GM13977 (cell line): Measurements from ENCODE around the gene ASTL.

Experiments used
- DNase-seq: peaks from one replicate; pipeline ENCODE4 v3.0.0; 2012; ENCODE audit warnings: low spot score
- in situ Hi-C: fragments of 300-500 bp; cut with MboI; formaldehyde crosslinking; loops from one replicate; pipeline ENCODE4 v1.12.0; 2022; ENCODE audit warnings: low sequenced_read_pairs, low pct_unique_long_range_greater_than_20kb, mixed read lengths, inconsistent platforms; ENCODE audit not compliant: unreplicated experiment
- TF ChIP-seq, protein P1 (sequence below): IDR thresholded peaks from 2 replicates; pipeline ENCODE4 v1.5.1; 2012; ENCODE audit warnings: mild to moderate bottlenecking, control low read depth; ENCODE audit not compliant: insufficient read depth; ENCODE audit errors: extremely low read depth, missing control alignments

The ASTL gene

DNA sequence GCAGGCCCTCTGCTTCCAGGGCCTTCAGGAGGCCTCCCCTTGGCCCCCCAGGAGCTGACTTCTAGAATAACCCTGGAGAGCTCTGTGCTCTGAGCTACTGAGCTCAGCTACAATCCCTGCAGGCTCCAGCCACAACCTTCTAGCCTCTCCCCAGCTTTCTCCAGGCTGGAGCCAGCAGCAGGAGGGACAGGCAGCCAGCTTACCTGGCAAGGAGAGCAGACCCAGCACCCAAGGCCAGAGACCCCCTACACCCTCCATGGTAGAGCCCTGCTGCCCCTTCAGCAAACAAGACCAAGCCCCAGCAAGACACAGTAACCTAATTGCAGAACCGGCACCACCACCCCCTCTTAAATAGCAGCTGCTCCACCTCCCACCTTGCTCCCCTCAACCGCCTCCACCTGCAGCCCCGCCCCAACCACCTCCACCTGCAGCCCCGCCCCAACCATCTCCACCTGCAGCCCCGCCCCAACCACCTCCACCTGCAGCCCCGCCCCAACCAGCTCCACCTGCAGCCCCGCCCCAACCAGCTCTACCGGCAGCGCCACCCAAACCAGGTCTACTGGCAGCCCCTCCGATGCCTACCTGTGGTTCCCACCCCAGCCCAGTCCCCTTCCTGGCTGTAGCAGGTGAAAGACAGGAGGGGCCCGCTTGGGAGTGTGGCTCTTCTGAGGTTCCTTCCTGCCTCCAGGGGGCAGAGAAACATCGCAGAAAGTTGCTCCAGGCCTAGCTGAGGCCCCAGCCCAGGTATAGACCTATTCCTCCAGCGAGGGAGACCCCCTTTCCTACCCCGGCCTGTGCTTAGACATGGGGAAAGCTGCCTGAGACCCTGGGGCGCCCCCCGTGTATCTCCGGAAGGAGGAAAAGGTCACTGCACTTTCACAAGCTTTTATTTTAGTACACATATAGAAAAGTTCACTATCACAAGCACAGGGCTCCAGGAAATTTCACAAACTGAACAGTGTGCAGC is at the start of gene ASTL:
TSS of gene ASTL (minus strand) at position 324 of the 967 bp plus-strand sequence. CDS start at position 258, 66 bp downstream.
- TF ChIP-seq, protein P1, sequence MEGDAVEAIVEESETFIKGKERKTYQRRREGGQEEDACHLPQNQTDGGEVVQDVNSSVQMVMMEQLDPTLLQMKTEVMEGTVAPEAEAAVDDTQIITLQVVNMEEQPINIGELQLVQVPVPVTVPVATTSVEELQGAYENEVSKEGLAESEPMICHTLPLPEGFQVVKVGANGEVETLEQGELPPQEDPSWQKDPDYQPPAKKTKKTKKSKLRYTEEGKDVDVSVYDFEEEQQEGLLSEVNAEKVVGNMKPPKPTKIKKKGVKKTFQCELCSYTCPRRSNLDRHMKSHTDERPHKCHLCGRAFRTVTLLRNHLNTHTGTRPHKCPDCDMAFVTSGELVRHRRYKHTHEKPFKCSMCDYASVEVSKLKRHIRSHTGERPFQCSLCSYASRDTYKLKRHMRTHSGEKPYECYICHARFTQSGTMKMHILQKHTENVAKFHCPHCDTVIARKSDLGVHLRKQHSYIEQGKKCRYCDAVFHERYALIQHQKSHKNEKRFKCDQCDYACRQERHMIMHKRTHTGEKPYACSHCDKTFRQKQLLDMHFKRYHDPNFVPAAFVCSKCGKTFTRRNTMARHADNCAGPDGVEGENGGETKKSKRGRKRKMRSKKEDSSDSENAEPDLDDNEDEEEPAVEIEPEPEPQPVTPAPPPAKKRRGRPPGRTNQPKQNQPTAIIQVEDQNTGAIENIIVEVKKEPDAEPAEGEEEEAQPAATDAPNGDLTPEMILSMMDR = peak; percentile 76
- in situ Hi-C loops = no loop called here
- peak; percentile 83 for DNase-seq

DNA sequence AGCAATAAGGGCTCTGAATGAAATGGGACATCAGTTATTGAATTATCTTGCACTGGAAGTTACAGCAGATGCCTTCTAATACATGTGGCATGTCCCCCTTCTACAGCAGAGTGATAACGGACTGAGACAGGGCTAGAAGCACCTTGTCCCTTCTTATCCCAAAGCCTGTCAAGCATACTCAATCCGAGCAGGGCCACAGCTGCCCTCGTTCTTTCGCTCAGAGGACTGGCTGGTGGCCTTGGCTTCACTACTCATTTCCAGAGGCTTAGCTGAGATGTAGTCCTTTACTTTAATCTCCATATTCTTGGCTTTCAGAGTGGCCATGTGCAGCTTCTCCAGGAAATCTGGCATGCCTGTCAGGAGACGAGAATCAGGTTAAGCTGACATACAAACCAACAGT is 48.3 kb upstream of the ASTL start:
- TF ChIP-seq, protein P1 = no peak
- in situ Hi-C loops = loop anchor here (25.0 kb wide), 1 partner anchor 174 kb away; no protein-coding TSS in a partner anchor
- no peak for DNase-seq

DNA sequence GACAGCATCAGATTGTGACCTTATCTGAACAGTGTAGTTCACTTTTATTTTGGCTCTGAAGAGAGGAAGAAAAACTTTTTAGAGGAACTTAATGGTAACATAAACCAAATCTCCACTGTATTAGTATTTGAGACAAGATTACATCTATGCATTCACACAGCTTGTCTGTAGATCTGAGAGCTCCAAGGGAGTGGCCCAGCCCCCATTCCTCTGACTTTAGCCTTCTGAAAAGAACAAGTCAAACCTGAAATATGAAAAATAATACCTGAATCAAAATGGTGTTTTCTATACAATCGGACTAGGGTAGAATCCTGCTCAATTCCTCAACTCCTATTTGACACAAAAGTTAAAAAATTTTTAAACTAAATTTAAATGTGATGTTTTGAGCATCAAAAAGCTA is 47.2 kb upstream of the ASTL start:
- TF ChIP-seq, protein P1 = no peak
- DNase-seq = no peak
- in situ Hi-C loops = loop anchor here (25.0 kb wide), 1 partner anchor 173 kb away; no protein-coding TSS in a partner anchor

DNA sequence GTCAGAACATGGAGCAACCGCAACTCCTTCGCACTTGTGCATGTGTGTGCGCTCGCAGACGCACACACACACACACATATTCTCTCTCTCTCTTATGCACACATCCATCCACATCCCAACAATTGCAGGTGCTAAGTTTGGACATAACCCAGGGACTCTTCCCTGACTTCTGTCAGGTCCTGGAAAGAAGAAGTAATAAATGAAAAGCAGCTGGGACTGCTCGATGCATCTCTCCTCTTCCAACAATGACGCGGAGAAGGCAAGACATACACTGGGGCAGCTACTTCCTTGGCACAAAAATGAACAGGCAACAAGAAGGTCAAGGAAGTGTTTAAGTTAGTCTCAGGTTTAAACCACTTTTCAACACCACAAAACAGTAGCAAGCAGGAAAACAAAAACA is 46.7 kb upstream of the ASTL start:
- in situ Hi-C loops = loop anchor here (25.0 kb wide), 1 partner anchor 173 kb away; no protein-coding TSS in a partner anchor
- no peak for DNase-seq
- TF ChIP-seq, protein P1 = no peak

DNA sequence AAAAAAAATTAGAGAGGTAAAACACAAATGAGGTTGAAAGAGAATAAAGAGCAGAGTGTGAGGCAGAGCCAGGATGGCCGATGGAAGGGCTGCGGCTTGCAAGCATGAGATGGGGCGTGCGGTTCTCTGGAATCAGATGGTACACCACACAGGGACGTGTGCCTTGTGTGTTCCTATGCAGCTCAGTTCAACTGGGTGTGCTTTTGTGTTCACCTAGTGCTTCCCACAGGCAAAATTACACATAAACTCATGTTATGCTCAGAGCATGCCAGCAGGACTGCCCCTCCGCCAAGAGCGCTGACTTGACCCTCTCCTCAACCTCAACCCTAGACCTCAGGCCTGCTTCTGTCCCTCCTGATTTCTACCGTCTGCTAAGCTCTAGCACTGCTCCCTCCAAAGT is 45.9 kb upstream of the ASTL start:
- TF ChIP-seq, protein P1 = no peak
- in situ Hi-C loops = loop anchor here (25.0 kb wide), 1 partner anchor 172 kb away; no protein-coding TSS in a partner anchor
- no peak for DNase-seq

DNA sequence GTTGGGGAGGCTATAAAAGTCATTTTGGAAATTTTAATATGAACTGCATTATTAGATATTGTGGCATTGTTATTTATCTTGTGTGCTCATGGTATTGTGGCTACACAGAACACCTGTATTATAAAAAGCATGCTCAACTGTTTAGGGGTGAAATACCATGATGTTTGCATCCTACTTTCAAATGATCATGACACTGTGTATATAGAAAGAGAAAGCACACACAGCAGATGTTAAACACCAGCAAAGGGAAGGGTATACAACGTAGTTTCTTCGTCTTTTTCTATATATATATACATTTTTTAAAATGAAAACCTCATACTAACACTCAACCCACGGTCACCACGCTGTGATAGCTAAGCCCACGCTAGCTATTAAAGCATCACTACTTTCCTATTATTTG is 43.2 kb upstream of the ASTL start:
- in situ Hi-C loops = loop anchor here (25.0 kb wide), 1 partner anchor 169 kb away; no protein-coding TSS in a partner anchor

More for the DNA sequence above, 43.2 kb upstream of the ASTL start:
- TF ChIP-seq, protein P1 = no peak
- DNase-seq = no peak
